Subcutaneous abdominal adipose tissue (tissue), 5 donors: Measurements from ENCODE around the gene PIM2.
"Not testable (repeated sequence)": the region's sequence is repeated elsewhere in the genome, so short reads cannot be mapped to it uniquely, and the experiment has no call there.

Experiments
- H3K27ac ChIP-seq: one replicate; pipeline ENCODE4 v1.7.0; 2013; ENCODE audit warnings: low read depth, mild to moderate bottlenecking, inconsistent platforms, low read length, moderate library complexity
- H3K27me3 ChIP-seq, 5 donors: one replicate each; pipeline ENCODE4 v1.7.0; 2013; ENCODE audit warnings: low read length in 5 of 5, inconsistent platforms in 1 of 5; ENCODE audit not compliant: control insufficient read depth in 5 of 5, insufficient read depth in 4 of 5
- H3K36me3 ChIP-seq, 5 donors: one replicate each; pipeline ENCODE4 v1.7.0; 2013; ENCODE audit warnings: low read length in 5 of 5; ENCODE audit not compliant: control insufficient read depth in 5 of 5, insufficient read depth in 5 of 5
- H3K4me1 ChIP-seq, 5 donors: one replicate each; pipeline ENCODE4 v1.7.0; 2013; ENCODE audit warnings: low read length in 5 of 5, mild to moderate bottlenecking in 3 of 5, moderate library complexity in 1 of 5; ENCODE audit not compliant: control insufficient read depth in 5 of 5, insufficient read depth in 5 of 5
- H3K4me3 ChIP-seq, 5 donors: one replicate each; pipeline ENCODE4 v1.7.0; 2013; ENCODE audit warnings: low read length in 5 of 5, low read depth in 1 of 5
- H3K9ac ChIP-seq, 5 donors: one replicate each; pipeline ENCODE4 v1.7.0; 2013; ENCODE audit warnings: low read length in 5 of 5, mild to moderate bottlenecking in 4 of 5, moderate library complexity in 3 of 5
- H3K9me3 ChIP-seq, 5 donors: one replicate each; pipeline ENCODE4 v1.7.0; 2013; ENCODE audit warnings: low read length in 5 of 5; ENCODE audit not compliant: control insufficient read depth in 5 of 5
- donor health status: healthy.
- donor health status: healthy.
- donor health status: healthy.
- donor health status: healthy.
- donor health status: healthy.

PIM2 gene

GRCh38 chrX:48890296-48890925 is 28.4 kb downstream of the PIM2 start:
- Histone ChIP-seq H3K4me3 (peak overlapping the region; percentile 34 to 61 (median 56)), H3K4me1 (peaks cover 0 to 13% (median 9%) of the 10 kb centered on the region in 5 donors), H3K36me3 (peaks cover 0 to 17% (median 3%) of the 10 kb centered on the region in 5 donors), H3K27ac (no peak overlapping the region), H3K27me3 (peaks cover 0 to 6% (median 3%) of the 10 kb centered on the region in 5 donors), H3K9ac (peak overlapping the region in 3 of 5 donors; percentile 19 to 61 (median 20)), H3K9me3 (no peaks in the 10 kb centered on the region)

GRCh38 chrX:48886586-48886985 is 32.2 kb downstream of the PIM2 start:
- H3K36me3 ChIP-seq, H3K27ac ChIP-seq, H3K27me3 ChIP-seq, H3K9ac ChIP-seq, H3K4me1 ChIP-seq, H3K9me3 ChIP-seq, H3K4me3 ChIP-seq: not testable (repeated sequence)

- Histone ChIP-seq H3K27ac (no peak overlapping the region), H3K4me1 (no peaks in the 10 kb centered on the region), H3K9me3 (no peaks in the 10 kb centered on the region), H3K36me3 (no peaks in the 10 kb centered on the region), H3K4me3 (no peak overlapping the region), H3K27me3 (peaks cover 0 to 7% (median 0%) of the 10 kb centered on the region in 5 donors), H3K9ac (no peak overlapping the region)
Measured at GRCh38 chrX:48883729-48884128, 35.1 kb downstream of the PIM2 start.

- not testable (repeated sequence) for H3K36me3 ChIP-seq, H3K27ac ChIP-seq, H3K4me3 ChIP-seq, H3K4me1 ChIP-seq, H3K9me3 ChIP-seq, H3K27me3 ChIP-seq, H3K9ac ChIP-seq
Measured at GRCh38 chrX:48876944-48877343, 41.9 kb downstream of the PIM2 start.

- H3K9me3 ChIP-seq, H3K9ac ChIP-seq, H3K27ac ChIP-seq, H3K36me3 ChIP-seq, H3K4me1 ChIP-seq, H3K27me3 ChIP-seq, H3K4me3 ChIP-seq: not testable (repeated sequence)
Measured at GRCh38 chrX:48872017-48872416, 46.8 kb downstream of the PIM2 start.

GRCh38 chrX:48864210-48864609 is 54.6 kb downstream of the PIM2 start:
- H3K27me3 ChIP-seq, result peaks cover 0 to 8% (median 0%) of the 10 kb centered on the region in 5 donors
- no peak overlapping the region for H3K9ac ChIP-seq
- no peak overlapping the region for H3K4me3 ChIP-seq
- no peaks in the 10 kb centered on the region for H3K4me1 ChIP-seq
- H3K36me3 ChIP-seq, result no peaks in the 10 kb centered on the region
- no peaks in the 10 kb centered on the region for H3K9me3 ChIP-seq
- no peak overlapping the region for H3K27ac ChIP-seq
